Astrocyte (in vitro differentiated cells and primary cell): ENCODE data around the gene CADM1. TPM values are rescaled to one million over a fixed set of nuclear protein-coding genes. Genes with fewer than 3 reads are reported as not detected.

Experiments
- DNase-seq: peaks from one replicate; pipeline ENCODE4 v3.0.0-alpha.2; 2010; ENCODE audit warnings: low read depth
- FAIRE-seq: peaks from 2 replicates; lab custom pipeline; 2011; peaks lifted over from hg19 to GRCh38; lab: Jason Lieb, UNC
- H2AFZ ChIP-seq: 2 replicates; pipeline ENCODE4 v1.6.0; 2012; ENCODE audit warnings: low read depth, low read length, inconsistent platforms
- H3K27ac ChIP-seq: 2 replicates; pipeline ENCODE4 v1.5.1; 2011; ENCODE audit warnings: low read depth, low read length, inconsistent platforms
- H3K27me3 ChIP-seq: 2 replicates; pipeline ENCODE4 v1.6.0; 2011; ENCODE audit warnings: low read length, inconsistent platforms; ENCODE audit not compliant: insufficient read depth
- H3K36me3 ChIP-seq: 2 replicates; pipeline ENCODE4 v1.5.1; 2011; ENCODE audit warnings: low read length, inconsistent platforms; ENCODE audit not compliant: insufficient read depth
- H3K4me1 ChIP-seq: 2 replicates; pipeline ENCODE4 v1.5.1; 2011; ENCODE audit warnings: low read length, inconsistent platforms; ENCODE audit not compliant: insufficient read depth
- H3K4me2 ChIP-seq: 2 replicates; pipeline ENCODE4 v1.6.0; 2012; ENCODE audit warnings: low read length, inconsistent platforms
- H3K4me3 ChIP-seq: 2 replicates; pipeline ENCODE4 v1.5.1; 2011; ENCODE audit warnings: low read depth, mild to moderate bottlenecking, low read length, inconsistent platforms; ENCODE audit not compliant: insufficient read depth
- H3K79me2 ChIP-seq: 2 replicates; pipeline ENCODE4 v1.6.0; 2012; ENCODE audit warnings: mild to moderate bottlenecking, low read length, inconsistent platforms; ENCODE audit not compliant: insufficient read depth
- H3K9ac ChIP-seq: 2 replicates; pipeline ENCODE4 v1.6.0; 2012; ENCODE audit warnings: mild to moderate bottlenecking, low read length, inconsistent platforms
- H3K9me3 ChIP-seq: 2 replicates; pipeline ENCODE4 v1.5.1; 2012; ENCODE audit warnings: low read depth, mild to moderate bottlenecking, low read length, inconsistent platforms; ENCODE audit not compliant: insufficient read depth
- H4K20me1 ChIP-seq: 2 replicates; pipeline ENCODE4 v1.6.0; 2012; ENCODE audit warnings: low read length, inconsistent platforms; ENCODE audit not compliant: insufficient read depth
- H3K27ac Mint-ChIP-seq: one replicate; pipeline ENCODE4 v1.8.0; 2021; ENCODE audit warnings: mild to moderate bottlenecking, mixed read lengths; ENCODE audit not compliant: unreplicated experiment
- H3K27me3 Mint-ChIP-seq: one replicate; pipeline ENCODE4 v1.8.0; 2021; ENCODE audit warnings: low read depth, mixed read lengths; ENCODE audit not compliant: unreplicated experiment
- H3K36me3 Mint-ChIP-seq: one replicate; pipeline ENCODE4 v1.8.0; 2021; ENCODE audit warnings: low read depth, mixed read lengths; ENCODE audit not compliant: unreplicated experiment
- H3K4me1 Mint-ChIP-seq: one replicate; pipeline ENCODE4 v1.8.0; 2021; ENCODE audit warnings: low read depth, mixed read lengths; ENCODE audit not compliant: unreplicated experiment
- H3K4me3 Mint-ChIP-seq: one replicate; pipeline ENCODE4 v1.8.0; 2021; ENCODE audit warnings: mild to moderate bottlenecking, moderate library complexity, mixed read lengths; ENCODE audit not compliant: unreplicated experiment
- H3K9me3 Mint-ChIP-seq: one replicate; pipeline ENCODE4 v1.8.0; 2021; ENCODE audit warnings: mild to moderate bottlenecking, mixed read lengths; ENCODE audit not compliant: unreplicated experiment
- EZH2 ChIP-seq: IDR thresholded peaks from 2 replicates; pipeline ENCODE4 v1.6.1; 2012; ENCODE audit warnings: mild to moderate bottlenecking, low read length, inconsistent platforms; ENCODE audit not compliant: insufficient read depth
- total RNA-seq: library from RNA; stranded (reverse); gene quantifications from 2 replicates; pipeline ENCODE4 v1.2.1, GENCODE V29; 2021
- TF ChIP-seq, protein P1 (sequence below): IDR thresholded peaks from 2 replicates; pipeline ENCODE4 v1.5.1; 2011; ENCODE audit warnings: low read depth, mild to moderate bottlenecking, inconsistent platforms, low read length, moderate library complexity; ENCODE audit not compliant: insufficient read depth

Gene CADM1
- total RNA-seq, 1 donor from 2014 or later = 414 TPM

- no peak overlapping the region for H3K4me3 Mint-ChIP-seq
- no peaks in the 10 kb centered on the region for H3K36me3 ChIP-seq
- no peak overlapping the region for H3K9ac ChIP-seq
- H3K4me2 ChIP-seq = no peak overlapping the region
- H3K79me2 ChIP-seq = no peaks in the 10 kb centered on the region
- H3K4me1 ChIP-seq = peaks cover 9% of the 10 kb centered on the region
- H3K27me3 Mint-ChIP-seq = no peaks in the 10 kb centered on the region
- no peaks in the 10 kb centered on the region for H3K9me3 ChIP-seq
- H4K20me1 ChIP-seq = no peaks in the 10 kb centered on the region
- TF ChIP-seq EZH2 = no peak
- TF ChIP-seq, protein P1, sequence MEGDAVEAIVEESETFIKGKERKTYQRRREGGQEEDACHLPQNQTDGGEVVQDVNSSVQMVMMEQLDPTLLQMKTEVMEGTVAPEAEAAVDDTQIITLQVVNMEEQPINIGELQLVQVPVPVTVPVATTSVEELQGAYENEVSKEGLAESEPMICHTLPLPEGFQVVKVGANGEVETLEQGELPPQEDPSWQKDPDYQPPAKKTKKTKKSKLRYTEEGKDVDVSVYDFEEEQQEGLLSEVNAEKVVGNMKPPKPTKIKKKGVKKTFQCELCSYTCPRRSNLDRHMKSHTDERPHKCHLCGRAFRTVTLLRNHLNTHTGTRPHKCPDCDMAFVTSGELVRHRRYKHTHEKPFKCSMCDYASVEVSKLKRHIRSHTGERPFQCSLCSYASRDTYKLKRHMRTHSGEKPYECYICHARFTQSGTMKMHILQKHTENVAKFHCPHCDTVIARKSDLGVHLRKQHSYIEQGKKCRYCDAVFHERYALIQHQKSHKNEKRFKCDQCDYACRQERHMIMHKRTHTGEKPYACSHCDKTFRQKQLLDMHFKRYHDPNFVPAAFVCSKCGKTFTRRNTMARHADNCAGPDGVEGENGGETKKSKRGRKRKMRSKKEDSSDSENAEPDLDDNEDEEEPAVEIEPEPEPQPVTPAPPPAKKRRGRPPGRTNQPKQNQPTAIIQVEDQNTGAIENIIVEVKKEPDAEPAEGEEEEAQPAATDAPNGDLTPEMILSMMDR = no peak
- FAIRE-seq = no peak
- H3K4me1 Mint-ChIP-seq = peaks cover 31% of the 10 kb centered on the region
- no peaks in the 10 kb centered on the region for H3K27me3 ChIP-seq
- H2AFZ ChIP-seq = no peak overlapping the region
- H3K36me3 Mint-ChIP-seq = no peaks in the 10 kb centered on the region
- no peak overlapping the region for H3K27ac ChIP-seq
- H3K27ac Mint-ChIP-seq = no peak overlapping the region
- no peaks in the 10 kb centered on the region for H3K9me3 Mint-ChIP-seq
- DNase-seq = no peak
- no peak overlapping the region for H3K4me3 ChIP-seq
Observed at GRCh38 chr11:115249061-115249578, 255.1 kb downstream of the CADM1 start.

- DNase-seq = no peak
- H3K9me3 Mint-ChIP-seq = no peaks in the 10 kb centered on the region
- peaks cover 40% of the 10 kb centered on the region for H3K4me1 Mint-ChIP-seq
- no peak overlapping the region for H3K4me3 Mint-ChIP-seq
- Histone ChIP-seq H3K9ac (no peak overlapping the region), H2AFZ (no peak overlapping the region), H3K27me3 (no peaks in the 10 kb centered on the region), H3K4me3 (no peak overlapping the region), H3K9me3 (no peaks in the 10 kb centered on the region), H3K4me1 (peaks cover 11% of the 10 kb centered on the region), H3K4me2 (no peak overlapping the region), H4K20me1 (no peaks in the 10 kb centered on the region), H3K27ac (no peak overlapping the region), H3K79me2 (no peaks in the 10 kb centered on the region), H3K36me3 (no peaks in the 10 kb centered on the region)
- no peak overlapping the region for H3K27ac Mint-ChIP-seq
- no peaks in the 10 kb centered on the region for H3K36me3 Mint-ChIP-seq
- FAIRE-seq = no peak
- H3K27me3 Mint-ChIP-seq = no peaks in the 10 kb centered on the region
- no peak for TF ChIP-seq EZH2
- TF ChIP-seq, protein P1 = no peak
Observed at GRCh38 chr11:115247953-115248352, 256.3 kb downstream of the CADM1 start.

GRCh38 chr11:115247361-115247760, 256.9 kb downstream of the CADM1 start:
- no peak overlapping the region for H3K4me3 Mint-ChIP-seq
- no peaks in the 10 kb centered on the region for H3K9me3 Mint-ChIP-seq
- Histone ChIP-seq H3K9me3 (no peaks in the 10 kb centered on the region), H3K4me3 (no peak overlapping the region), H3K27ac (no peak overlapping the region), H3K4me1 (peaks cover 11% of the 10 kb centered on the region), H3K36me3 (no peaks in the 10 kb centered on the region), H4K20me1 (no peaks in the 10 kb centered on the region), H3K27me3 (no peaks in the 10 kb centered on the region), H3K4me2 (peak overlapping the region; percentile 18), H2AFZ (no peak overlapping the region), H3K79me2 (no peaks in the 10 kb centered on the region), H3K9ac (no peak overlapping the region)
- FAIRE-seq (no peak), DNase-seq (peak; percentile 97)
- no peaks in the 10 kb centered on the region for H3K27me3 Mint-ChIP-seq
- H3K36me3 Mint-ChIP-seq = no peaks in the 10 kb centered on the region
- H3K4me1 Mint-ChIP-seq = peaks cover 43% of the 10 kb centered on the region
- peak overlapping the region; percentile 83 for H3K27ac Mint-ChIP-seq
- TF ChIP-seq, protein P1 = no peak
- TF ChIP-seq EZH2 = no peak
